ENCODE results near the gene CACNA1B.

GRCh38 chr9:137989156-137989555 is 111.6 kb downstream of the CACNA1B start:
- TF ChIP-seq CTCF (IDR thresholded peaks at IDR 0.05; ENCODE audit: borderline replicate concordance, extremely low read depth, low read length, poor library complexity, severe bottlenecking) (no peak), EZH2 (IDR thresholded peaks at IDR 0.05; ENCODE audit: borderline replicate concordance, low read depth, low read length, severe bottlenecking) (no peak)
